Astrocyte (in vitro differentiated cells and primary cell): ENCODE data around the gene BSCL2.

ENCODE experiments used
- EZH2 ChIP-seq: IDR thresholded peaks from 2 replicates; pipeline ENCODE4 v1.6.1; 2012; ENCODE audit warnings: mild to moderate bottlenecking, low read length, inconsistent platforms; ENCODE audit not compliant: insufficient read depth
- TF ChIP-seq, protein P1 (sequence below): IDR thresholded peaks from 2 replicates; pipeline ENCODE4 v1.5.1; 2011; ENCODE audit warnings: low read depth, mild to moderate bottlenecking, inconsistent platforms, low read length, moderate library complexity; ENCODE audit not compliant: insufficient read depth

DNA sequence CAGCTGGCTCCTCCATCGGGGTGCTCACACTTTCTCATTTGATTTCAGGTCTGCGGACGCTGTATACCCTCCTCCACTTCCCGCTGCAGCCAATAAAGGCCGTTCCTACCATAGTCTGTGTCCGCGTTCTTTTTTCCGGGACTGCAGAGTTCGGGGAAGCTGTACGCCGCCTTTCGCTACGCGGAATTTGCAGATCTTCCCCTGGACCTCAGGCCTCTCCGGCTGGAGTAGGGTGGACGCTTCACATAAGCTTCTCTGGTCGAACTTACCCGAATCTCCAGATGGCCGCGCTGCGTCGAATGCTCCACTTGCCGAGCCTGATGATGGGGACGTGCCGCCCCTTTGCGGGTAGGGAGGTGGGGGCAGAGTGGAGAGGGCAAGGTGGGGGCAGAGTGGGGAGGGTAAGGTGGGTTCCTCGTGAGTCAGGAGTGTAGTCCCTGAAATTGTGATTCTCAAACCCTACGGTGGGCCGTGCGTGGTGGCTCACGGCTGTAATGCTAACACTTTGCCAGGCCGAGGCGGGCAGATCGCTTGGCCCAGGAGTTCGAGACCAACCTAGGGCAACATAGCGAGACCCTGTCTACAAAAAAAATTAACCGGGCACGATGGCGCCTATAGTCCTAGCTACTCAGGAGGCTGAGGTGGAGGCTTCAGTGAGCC, 41.5 kb downstream of the BSCL2 start:
- TF ChIP-seq, protein P1, sequence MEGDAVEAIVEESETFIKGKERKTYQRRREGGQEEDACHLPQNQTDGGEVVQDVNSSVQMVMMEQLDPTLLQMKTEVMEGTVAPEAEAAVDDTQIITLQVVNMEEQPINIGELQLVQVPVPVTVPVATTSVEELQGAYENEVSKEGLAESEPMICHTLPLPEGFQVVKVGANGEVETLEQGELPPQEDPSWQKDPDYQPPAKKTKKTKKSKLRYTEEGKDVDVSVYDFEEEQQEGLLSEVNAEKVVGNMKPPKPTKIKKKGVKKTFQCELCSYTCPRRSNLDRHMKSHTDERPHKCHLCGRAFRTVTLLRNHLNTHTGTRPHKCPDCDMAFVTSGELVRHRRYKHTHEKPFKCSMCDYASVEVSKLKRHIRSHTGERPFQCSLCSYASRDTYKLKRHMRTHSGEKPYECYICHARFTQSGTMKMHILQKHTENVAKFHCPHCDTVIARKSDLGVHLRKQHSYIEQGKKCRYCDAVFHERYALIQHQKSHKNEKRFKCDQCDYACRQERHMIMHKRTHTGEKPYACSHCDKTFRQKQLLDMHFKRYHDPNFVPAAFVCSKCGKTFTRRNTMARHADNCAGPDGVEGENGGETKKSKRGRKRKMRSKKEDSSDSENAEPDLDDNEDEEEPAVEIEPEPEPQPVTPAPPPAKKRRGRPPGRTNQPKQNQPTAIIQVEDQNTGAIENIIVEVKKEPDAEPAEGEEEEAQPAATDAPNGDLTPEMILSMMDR, result no peak
- TF ChIP-seq EZH2, result no peak
